Fibroblast of mammary gland (primary cell): ENCODE measurements around the gene SPATS2L.

Experiments
- DNase-seq: peaks from one replicate; pipeline ENCODE4 v3.0.0-alpha.2; 2010; ENCODE audit warnings: low read depth
- H3K4me3 ChIP-seq: 2 replicates; pipeline ENCODE4 v1.5.1; 2011; ENCODE audit warnings: low read depth, mild to moderate bottlenecking, low read length, moderate library complexity; ENCODE audit not compliant: control insufficient read depth
- CTCF ChIP-seq: conservative IDR thresholded peaks from 2 replicates; pipeline ENCODE4 v1.5.1; 2011; ENCODE audit warnings: low read depth, low read length, inconsistent platforms; ENCODE audit not compliant: control insufficient read depth, insufficient read depth

The SPATS2L gene

GRCh38 chr2:200405599-200406298, 99.3 kb downstream of the SPATS2L start:
- no peak overlapping the region for H3K4me3 ChIP-seq
- DNase-seq = peak; percentile 90

GRCh38 chr2:200406379-200406778, 99.9 kb downstream of the SPATS2L start:
- H3K4me3 ChIP-seq = no peak overlapping the region
- no peak for DNase-seq
- TF ChIP-seq CTCF = no peak

More at GRCh38 chr2:200405599-200406298, 99.3 kb downstream of the SPATS2L start:
- TF ChIP-seq CTCF = no peak

- TF ChIP-seq CTCF = no peak
- H3K4me3 ChIP-seq = no peak overlapping the region
- DNase-seq = peak; percentile 89
Measured at GRCh38 chr2:200408428-200409316, 102.2 kb downstream of the SPATS2L start.

GRCh38 chr2:200411831-200412230, 105.3 kb downstream of the SPATS2L start:
- TF ChIP-seq CTCF = no peak
- peak; percentile 57 for DNase-seq
- H3K4me3 ChIP-seq = no peak overlapping the region

- no peak overlapping the region for H3K4me3 ChIP-seq
- DNase-seq = no peak
- TF ChIP-seq CTCF = no peak
Measured at GRCh38 chr2:200414367-200414766, 107.9 kb downstream of the SPATS2L start.

- DNase-seq = no peak
- no peak for TF ChIP-seq CTCF
- no peak overlapping the region for H3K4me3 ChIP-seq
Measured at GRCh38 chr2:200415455-200415854, 109.0 kb downstream of the SPATS2L start.
